Stimulated activated CD8-positive, alpha-beta memory T cell treated with anti-CD3 and anti-CD28 coated beads, Interleukin-7, amount 100 ng/mL, for 4 hours (primary cell): Measurements from ENCODE around the gene SCN5A.

Experiments
- DNase-seq, 2 donors: peaks; one replicate each; pipeline ENCODE4 v3.0.0-alpha.2; 2020; ENCODE audit warnings: low read depth in 2 of 2

SCN5A gene

DNA sequence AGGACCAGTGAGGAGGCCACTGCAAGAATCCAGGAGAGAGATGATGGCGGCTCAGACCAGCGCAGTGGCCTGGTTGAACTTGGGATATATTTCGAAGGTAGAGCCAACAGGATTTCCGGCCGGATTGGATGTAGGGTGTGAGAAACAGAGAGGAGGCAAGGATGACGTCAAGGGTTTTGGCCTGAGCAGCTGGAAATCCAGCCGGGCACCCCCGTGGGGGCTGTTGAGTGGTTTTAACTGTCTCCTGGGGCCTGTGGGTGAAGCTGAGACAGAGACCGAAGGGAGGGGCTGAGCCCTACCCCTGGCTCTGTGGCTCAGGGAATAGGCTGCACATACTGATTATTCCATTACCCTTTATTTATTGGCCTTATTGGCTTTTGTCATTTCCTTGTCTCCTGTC lies 107.7 kb downstream of the SCN5A start:
- DNase-seq = no peak

DNA sequence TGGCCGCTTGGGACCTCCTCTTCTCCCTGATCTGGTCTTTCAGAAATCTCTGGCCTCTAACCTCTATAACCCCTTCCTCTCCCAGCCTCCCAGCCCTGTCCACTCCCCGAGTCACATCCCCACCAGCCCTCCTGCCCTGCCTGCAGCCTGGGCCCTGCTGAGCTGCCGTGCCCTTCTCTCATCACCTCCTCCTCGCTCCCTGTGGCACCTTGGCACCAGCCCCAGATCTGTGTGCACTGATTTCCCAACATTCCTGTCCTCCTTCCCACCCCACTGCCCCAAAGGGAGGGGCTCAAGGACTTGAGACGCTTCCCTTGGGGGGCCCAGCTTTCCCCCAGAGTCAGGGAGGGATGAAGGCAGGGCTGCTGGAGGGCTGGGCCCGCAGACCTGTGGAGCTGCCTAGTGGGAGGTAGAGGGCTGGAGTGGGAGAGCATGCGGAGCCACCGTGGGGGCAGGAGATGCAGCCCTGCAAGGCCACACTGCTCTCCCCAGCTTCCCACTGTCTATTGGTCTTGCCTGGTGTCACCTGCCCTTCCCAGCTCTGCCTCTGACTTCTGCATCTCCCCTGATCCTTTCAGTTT lies 110.6 kb downstream of the SCN5A start:
- DNase-seq = no peak

DNA sequence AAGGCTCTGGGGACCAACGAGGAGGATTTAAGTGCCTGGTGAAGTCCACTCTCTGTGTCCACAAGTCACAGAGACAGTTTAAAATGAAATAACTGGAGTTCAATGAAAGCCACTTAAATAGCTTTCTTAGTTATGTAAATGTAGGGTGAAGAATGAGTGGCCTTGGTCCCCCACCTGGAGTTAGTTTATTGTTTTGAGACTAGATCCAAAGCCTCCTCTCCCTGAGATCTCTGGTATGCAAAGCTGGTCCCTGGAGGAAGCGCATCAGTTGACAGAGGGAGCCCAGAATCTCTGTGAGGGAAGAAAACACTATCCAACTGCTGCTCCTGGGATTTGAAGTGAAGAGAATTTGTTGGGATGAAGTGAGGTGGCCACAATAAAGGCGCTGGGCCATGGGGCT lies 112.8 kb downstream of the SCN5A start:
- DNase-seq = no peak

DNA sequence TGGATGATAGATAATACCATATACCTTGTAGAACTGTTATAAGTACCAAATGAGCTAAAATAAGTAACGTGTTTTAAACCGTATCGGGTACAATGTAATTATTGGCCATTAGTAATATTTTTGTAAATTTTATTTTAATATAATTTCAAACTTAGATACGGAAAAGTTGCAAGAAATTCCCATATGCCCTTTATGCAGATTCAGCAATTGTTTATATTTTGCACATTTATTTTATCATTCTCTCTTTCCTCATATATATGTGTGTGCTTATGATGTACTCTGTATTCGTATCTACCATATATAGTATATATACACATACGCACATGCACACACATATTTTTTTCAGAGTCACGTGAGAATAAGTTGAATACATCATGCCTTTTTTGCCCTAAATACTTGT lies 114.9 kb downstream of the SCN5A start:
- DNase-seq = no peak

DNA sequence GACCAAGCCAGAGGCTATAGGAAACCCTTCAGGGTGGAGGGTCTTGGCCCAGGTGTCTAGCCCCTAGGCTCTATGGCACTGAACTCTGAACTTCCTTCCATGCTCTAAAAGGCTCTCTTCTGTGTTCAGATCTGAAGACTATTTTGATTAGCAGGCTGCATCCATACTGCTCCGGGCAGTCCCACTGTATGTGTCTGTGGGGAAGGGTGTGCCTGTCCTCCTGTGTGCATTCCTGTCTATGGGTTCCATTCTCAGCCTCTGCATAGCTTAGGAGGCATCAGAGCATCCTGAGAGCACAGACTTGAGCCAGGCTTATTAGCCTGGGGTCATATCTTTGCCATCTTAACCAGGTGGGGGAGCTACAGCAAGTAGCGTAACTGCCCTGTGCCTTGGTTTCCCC lies 115.3 kb downstream of the SCN5A start:
- no peak for DNase-seq

DNA sequence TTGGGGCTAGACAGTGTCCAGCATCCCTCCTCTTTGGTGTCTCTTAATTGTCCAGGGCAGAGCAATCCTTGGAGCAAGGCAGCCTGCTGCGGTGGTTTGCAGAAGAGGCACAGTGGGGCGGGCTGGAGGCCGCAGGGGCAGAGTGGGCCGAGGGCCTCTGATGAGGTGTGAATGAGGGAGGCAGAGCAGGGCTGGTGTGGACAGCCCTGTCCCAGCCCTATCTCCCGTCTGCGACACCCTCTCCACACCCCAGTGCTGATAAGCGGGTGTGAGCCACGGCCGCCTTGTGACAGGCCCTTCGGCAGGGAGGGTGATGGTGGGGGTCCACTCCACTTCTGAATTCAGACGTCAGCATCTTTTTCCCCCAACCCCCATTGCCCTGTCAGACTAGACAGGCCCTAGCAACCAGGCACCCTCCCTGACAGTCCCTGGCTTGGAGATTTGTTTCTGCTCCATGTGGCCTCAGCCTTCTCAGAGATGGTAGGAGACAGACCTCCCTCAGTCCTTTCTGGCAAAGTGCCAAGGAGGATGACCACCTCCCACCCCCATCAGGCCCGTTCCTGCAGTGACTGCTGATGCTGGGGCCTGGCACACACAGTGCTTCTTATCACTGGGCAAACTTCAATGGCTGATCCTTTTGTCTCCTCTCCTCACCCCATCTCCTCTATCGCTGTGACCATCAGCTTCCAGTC lies 116.1 kb downstream of the SCN5A start:
- no peak for DNase-seq

DNA sequence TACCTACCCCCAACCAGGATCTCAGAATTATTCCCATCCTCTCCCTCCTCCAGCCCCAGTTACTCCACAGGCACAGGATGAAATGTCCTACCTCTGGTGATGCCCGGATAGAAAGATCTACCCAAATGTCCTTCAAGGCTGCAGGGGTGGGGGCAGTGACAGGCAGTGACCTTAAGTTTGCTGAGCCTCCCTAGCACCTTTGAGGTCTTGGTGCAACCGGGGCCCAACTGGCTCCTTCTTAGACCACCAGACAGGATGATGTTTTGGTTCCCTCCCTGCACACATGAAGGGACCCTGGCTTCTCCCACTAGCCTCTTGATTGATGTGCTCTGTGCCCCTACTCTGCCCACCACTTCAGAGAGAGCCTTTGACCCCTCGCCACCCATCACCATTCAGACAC lies 117.0 kb downstream of the SCN5A start:
- no peak for DNase-seq

DNA sequence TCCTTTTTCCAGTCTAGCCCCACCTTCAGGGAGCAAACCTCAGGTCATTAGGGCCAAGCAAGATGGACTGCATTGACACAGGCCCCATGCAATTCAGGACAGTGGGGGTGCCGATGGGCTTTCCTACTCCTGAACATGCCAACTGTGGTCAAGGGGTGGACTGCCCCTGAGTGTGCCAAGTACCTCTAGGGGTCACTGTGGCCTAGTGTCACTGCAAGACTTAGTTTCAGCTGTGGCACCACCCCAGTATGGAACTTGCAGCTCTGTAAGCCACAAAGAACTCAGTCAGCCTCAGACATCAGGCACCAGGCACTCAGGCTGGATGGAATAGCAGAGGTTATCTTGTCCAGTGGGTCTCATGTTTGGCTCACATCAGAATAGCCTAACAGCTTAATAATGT lies 121.0 kb downstream of the SCN5A start:
- DNase-seq = no peak

DNA sequence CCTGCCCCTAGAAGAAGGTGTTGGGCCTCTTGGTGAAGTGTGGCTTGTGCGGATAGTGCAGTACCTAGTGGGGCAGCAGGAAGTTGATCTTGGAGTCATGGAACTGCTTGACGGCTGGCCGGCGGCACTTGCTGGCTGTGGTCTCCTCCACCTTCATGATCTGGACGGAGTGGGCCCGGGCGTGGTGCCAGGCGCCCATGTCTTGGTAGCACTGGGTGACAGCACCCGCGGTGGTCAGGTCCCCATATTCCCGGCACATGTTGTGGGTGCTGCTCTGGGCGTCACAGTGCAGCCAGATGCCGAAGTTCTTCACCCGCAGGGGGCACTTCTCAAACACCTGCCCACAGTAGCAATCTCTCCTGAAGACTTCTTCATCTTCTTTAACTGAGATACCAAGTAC lies 122.7 kb downstream of the SCN5A start:
- no peak for DNase-seq

DNA sequence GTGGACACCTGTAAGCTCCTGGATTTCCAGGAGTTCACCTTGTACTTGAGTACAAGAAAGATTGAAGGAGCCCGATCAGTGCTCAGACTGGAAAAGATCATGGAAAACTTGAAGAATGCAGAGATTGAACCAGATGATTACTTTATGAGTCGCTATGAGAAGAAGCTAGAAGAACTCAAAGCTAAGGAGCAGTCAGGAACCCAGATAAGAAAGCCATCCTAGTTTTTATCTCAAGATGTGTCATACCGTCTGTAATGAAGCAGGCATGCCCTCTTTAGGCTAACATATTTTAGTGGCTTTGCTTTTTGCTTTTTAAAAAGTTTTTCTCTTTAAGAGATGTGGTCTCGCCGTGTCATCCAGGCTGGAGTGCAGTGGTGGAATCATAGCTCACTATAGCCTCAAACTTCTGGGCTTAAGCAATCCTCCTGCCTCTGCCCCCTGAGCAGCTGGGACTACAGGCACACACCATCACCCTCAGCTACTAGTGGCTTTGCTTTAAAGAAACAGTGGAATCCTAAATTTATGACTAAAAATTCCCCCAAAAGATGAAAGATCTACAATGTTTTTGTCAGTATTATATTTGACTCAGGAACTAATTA lies 125.2 kb downstream of the SCN5A start:
- no peak for DNase-seq

DNA sequence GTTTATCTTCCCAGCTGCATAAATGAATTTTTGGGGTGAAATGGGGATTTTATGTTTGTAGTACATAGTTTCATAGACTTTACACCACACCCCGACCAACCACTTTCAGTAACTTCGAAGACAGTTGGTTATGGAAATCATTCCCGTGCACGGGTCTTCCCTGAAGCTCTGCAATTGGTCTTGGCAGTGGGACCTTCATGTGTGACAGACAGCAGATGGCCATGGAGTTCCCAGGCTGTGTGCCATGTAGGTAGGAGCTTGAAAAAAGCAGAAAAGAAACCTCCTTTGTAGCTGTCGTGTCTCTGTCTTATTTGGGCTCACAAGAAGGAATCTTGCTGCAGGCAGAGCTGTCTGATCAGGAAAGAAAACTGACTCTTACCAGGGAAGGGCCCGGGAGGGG lies 127.5 kb downstream of the SCN5A start:
- DNase-seq = no peak

DNA sequence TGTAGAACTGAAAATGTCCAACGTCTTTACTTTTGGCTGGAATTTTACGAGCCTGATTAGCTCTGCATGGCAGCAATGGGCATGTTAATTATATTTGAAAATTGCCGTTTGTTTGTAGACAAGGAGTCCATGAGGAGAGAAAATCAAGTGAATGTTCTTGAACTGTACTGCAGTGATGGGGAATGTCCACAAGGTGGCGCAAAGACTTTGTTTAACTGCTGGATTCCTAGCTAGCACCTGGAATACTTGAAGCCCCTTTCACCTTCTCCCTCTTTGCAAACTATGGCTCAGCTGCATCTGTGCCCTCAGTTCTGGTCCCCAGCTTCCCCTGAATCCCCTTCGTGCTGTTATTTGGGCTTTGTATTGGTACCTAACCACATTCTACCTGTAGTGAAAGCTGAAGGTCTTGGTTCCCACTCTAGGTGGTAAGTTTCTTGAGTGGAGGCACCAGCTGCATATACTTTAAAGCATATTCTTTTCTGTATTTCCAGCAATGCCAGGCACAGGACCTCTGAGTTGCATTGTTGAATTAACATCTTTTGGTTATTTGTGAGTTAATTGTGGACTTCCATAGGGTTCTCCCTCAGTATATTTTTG lies 128.0 kb downstream of the SCN5A start:
- peak; percentile 26 to 51 for DNase-seq

DNA sequence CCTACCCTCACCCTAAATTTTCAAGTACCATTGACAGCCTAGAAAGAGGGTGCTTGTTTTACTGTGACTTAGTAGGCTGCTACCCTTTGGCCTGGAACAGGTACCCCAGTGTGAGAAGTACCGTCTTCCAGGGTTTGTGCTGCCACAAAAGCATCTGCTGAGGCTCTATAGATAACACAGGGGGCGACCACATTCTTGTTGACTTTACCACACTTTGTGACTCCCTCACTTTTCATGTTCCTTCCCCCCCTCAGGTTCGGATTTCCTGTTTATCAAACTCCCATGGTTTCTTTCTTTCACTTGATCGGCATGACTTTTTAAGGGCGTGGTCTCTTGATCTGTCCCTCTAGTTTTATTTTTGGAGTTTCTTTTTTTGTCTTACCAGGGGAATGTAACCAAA lies 129.8 kb downstream of the SCN5A start:
- DNase-seq = no peak

DNA sequence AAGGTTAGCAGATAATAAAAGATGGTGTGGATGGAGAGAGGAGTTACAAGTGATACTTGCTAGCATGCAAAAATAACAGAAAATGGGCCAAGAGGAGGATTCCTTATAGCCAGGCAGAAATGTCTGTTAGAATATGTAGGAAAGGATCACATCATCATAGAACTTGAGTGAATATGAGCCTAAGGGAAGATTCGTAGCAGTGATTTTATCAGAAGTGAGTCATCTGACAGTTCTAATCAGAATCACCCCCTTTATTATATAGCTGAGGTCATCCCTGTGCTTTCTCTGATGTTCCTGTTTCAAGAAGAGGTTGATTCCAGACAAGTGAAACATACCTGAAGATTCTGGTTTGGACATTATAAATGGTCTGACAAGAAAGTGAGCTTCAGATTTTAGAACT lies 130.5 kb downstream of the SCN5A start:
- no peak for DNase-seq

DNA sequence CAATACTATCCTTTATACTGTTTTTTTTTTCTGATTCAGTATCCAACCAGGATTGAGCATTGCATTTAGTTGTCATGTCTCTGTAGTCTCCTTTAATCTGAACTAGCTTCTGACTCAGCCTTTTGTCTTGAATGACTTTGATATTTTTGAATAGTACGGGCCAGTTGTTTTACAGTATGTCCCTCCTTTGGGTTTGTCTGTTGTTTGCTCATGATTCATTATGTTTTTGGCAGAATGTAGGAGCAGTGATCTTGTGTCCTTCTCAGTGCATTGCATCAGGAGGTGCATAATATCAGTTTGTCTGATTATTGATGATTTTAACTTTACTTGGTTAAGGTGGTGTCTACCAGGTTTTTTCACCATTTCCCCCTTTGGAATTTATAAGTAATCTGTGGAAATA lies 132.8 kb downstream of the SCN5A start:
- DNase-seq = no peak

DNA sequence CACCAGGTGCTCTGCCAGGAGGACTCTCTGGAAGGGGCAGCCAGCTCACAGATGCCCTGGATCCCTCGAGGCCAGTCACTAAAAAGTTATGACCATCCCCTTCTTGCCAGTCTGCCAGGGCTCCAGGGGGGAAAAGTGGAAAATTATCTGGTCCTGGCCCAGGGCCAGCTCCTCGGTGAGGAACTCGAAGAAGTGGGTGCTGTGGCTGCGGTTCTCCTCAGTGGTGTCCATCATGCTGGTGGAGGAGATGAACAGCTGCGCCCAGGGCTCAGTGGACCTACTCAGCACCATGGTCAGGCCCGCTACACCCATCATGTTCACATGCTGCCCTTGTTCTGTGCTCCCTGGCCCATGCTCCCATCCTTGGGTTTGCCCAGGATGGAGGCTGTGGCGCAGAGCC lies 134.1 kb downstream of the SCN5A start:
- DNase-seq = no peak

DNA sequence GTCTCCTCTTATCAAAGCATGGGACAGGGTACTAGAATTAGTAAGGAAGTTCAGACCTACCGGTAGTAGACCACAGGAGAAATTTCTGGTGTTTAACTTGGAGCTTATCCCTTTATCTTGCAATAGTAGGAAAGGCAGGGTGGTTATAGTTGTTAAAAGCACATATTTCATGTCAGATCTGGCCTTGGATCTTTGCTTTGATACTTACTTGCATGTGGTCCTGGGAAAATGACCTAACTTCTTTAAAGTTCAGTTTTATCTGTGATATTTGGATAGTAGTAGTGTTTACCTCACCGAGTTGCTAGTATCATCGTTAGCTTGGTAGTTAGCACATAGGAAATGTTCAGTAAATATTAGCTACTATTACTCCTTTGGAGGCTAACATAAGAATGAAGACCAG lies 137.9 kb downstream of the SCN5A start:
- DNase-seq = no peak

DNA sequence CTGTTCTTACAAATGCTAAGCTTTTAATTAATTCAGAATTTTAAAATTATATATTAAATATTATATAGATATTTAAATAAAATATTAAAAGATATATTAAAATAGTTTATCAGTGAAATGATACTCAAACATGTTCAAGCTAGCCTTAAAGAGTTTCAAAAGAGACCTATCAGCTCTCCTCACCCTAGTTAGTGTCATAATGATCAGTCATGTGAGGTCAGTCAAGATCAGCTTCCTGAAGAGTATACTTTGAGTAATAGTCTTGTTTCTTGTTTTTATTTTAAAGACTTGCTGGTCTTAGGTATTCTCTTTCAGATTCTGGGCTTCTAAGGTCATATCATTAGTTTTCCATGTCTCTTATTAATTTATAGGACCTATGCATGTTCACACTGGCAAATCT lies 138.9 kb downstream of the SCN5A start:
- no peak for DNase-seq

DNA sequence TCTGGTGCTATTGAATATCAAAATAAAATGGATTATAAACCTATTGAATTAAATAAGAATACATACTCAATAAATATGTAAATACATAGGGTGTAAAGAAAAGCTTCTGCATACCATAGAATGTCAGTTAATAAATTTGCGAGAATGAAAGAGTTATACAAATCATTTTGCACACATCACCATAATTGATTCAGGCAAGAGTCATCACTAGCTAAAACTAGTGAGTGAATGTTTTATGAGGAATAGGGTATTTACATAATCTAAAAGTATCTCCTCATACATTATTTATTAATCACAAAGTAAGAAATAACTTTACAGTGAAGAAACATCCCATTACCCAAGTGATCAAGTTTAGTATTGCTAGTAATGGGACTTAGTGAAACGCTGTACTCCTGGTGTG lies 139.8 kb downstream of the SCN5A start:
- no peak for DNase-seq

DNA sequence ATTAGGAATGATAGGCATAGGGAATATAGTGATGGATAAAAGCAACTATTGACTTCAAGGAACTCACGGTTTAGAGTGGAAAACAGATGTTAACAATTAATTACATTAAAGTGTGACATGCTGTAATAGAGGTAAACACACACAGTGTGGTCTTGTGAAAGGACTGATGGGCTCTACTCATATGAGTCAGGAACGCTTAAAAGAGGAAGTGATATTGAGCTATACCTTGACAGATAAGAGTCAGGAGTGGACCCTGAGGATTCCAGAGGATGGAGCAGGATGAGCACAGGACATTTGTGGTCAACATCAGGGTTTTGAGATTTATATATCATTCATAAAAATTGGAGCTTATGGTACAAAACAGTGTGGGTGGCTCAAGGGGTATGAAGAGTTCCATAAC lies 142.4 kb downstream of the SCN5A start:
- no peak for DNase-seq

DNA sequence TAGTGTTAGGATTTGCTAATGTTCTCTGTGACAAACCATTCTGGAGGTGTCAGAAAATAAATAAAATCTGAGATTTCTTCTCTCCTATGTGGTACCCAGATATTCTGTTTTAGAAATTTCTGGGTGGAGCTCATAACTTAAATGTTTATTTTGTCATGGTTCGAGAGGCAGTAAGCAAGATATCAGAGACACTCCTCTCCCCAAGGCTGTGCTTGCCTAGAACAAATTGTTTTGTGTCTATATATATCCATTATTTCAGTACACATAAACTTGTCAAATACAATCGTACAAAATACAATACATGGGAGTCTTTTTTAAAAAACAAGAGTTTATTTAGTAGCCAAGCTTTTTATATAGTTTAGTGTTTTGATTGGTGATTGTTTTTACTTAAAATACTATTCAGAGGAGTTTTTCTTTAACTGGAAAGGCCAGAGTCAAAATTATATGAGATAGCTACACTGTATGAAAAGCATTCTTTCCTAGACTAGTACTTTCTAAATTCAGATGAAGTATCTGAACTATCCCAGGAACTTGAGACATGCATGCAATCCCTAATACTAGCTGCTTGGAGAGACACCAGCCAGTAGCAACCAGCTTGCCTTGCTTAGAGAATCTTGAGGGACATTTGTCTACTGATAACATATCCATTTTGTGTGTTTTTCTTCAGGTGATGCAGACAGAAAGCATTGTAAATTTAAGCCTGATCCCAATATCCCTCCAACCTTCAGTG lies 148.6 kb downstream of the SCN5A start:
- no peak for DNase-seq
